Measurements from ENCODE around the gene LGALS8. TPM values are rescaled to one million over a fixed set of nuclear protein-coding genes. Genes with fewer than 3 reads are reported as not detected.
"Not testable (repeated sequence)": the region's sequence is repeated elsewhere in the genome, so short reads cannot be mapped to it uniquely, and the experiment has no call there.

LGALS8 gene
- polyA plus RNA-seq, 2 of the 4 experiments (the other 2 are of a cell fraction), result 32.3 to 61.3 TPM

GRCh38 chr1:236576004-236576403 is 52.2 kb downstream of the LGALS8 start:
- CTCF ChIA-PET, result no interaction called here
- ATAC-seq, result no peak
- 24% methylated on average over 2 of the region's 2 CpGs for WGBS (ENCODE audit: missing lambda C conversion rate)

GRCh38 chr1:236577041-236577440 is 53.3 kb downstream of the LGALS8 start:
- H3K9me3 ChIP-seq; DNase-seq (ENCODE audit: low read depth in 1 of 2, low spot score in 1 of 2); H3K4me3 ChIP-seq; H3K4me1 ChIP-seq; H3K27ac ChIP-seq; H3K4me2 ChIP-seq; FAIRE-seq; POLR2A ChIA-PET; ATAC-seq: not testable (repeated sequence)
- CTCF ChIA-PET, result interaction anchor here (0.5 to 1.3 kb wide), 2 partner anchors 18 to 284 kb away, joined by 3 read pairs; no protein-coding TSS in a partner anchor
- TF ChIP-seq CEBPB (IDR thresholded peaks at IDR 0.05), result peak; percentile 83 to 87; a peak in 3 of 4 replicates
- 78% methylated on average over 7 of the region's 7 CpGs for WGBS (ENCODE audit: missing lambda C conversion rate)

More at GRCh38 chr1:236576004-236576403, 52.2 kb downstream of the LGALS8 start:
- Histone ChIP-seq H3K4me2 (no peak overlapping the region), H3K4me3 (no peak overlapping the region), H3K9me3 (no peaks in the 10 kb centered on the region), H3K27ac (no peak overlapping the region), H3K4me1 (no peaks in the 10 kb centered on the region)
- no peak for DNase-seq (ENCODE audit: low read depth in 1 of 2, low spot score in 1 of 2)
- FAIRE-seq, result no peak
- no peak for TF ChIP-seq CHD2 (IDR thresholded peaks at IDR 0.05; ENCODE audit: low read length, partially characterized antibody)
- TF ChIP-seq ELK1 (IDR thresholded peaks at IDR 0.05; ENCODE audit: low read depth, low read length), result no peak
- TF ChIP-seq HEYL (CRISPR knock-in tag; IDR thresholded peaks at IDR 0.05), result no peak
- TF ChIP-seq MYC (IDR thresholded peaks at IDR 0.05; ENCODE audit: borderline replicate concordance, low read length), result no peak
- POLR2A ChIA-PET, result no interaction called here

GRCh38 chr1:236578661-236579060 is 54.9 kb downstream of the LGALS8 start:
- FAIRE-seq (no peak), ATAC-seq (no peak), DNase-seq (ENCODE audit: low read depth in 1 of 2, low spot score in 1 of 2) (no peak)
- ChIA-PET POLR2A (no interaction called here), CTCF (interaction anchor here (0.8 to 1.6 kb wide), 2 partner anchors 10 to 808 kb away, joined by 3 read pairs; no protein-coding TSS in a partner anchor)
- Histone ChIP-seq H3K4me1 (no peaks in the 10 kb centered on the region), H3K4me3 (no peak overlapping the region), H3K9me3 (no peaks in the 10 kb centered on the region), H3K4me2 (no peak overlapping the region), H3K27ac (no peak overlapping the region)
- 95% methylated on average over 3 of the region's 3 CpGs for WGBS (ENCODE audit: missing lambda C conversion rate)
- TF ChIP-seq SMC3 (IDR thresholded peaks at IDR 0.05), result no peak
- TF ChIP-seq CTCF (IDR thresholded peaks at IDR 0.05), result no peak
- no peak for TF ChIP-seq EP300 (IDR thresholded peaks at IDR 0.05)
- no peak for TF ChIP-seq FOSL2 (IDR thresholded peaks at IDR 0.05)
- TF ChIP-seq FOSL2 (CRISPR knock-in tag; IDR thresholded peaks at IDR 0.05), result no peak
- TF ChIP-seq CBX2 (IDR thresholded peaks at IDR 0.05; ENCODE audit: borderline replicate concordance, low read depth), result no peak
- TF ChIP-seq HOXB5 (CRISPR knock-in tag; IDR thresholded peaks at IDR 0.05), result no peak
- no peak for TF ChIP-seq NFE2L2 (conservative IDR thresholded peaks at IDR 0.05; ENCODE audit: low read length)
- TF ChIP-seq HEYL (CRISPR knock-in tag; IDR thresholded peaks at IDR 0.05), result no peak
- TF ChIP-seq RARB (CRISPR knock-in tag; IDR thresholded peaks at IDR 0.05), result no peak

GRCh38 chr1:236580404-236580803 is 56.6 kb downstream of the LGALS8 start:
- ChIA-PET POLR2A (interaction anchor here (1.0 kb wide), 1 partner anchor 24 kb away, joined by 3 read pairs; the partner anchor contains the start of gene HEATR1), CTCF (interaction anchor here (0.7 kb wide), 1 partner anchor 29 kb away, joined by 3 read pairs; no protein-coding TSS in a partner anchor)
- H3K27ac ChIP-seq; DNase-seq (ENCODE audit: low read depth in 1 of 2, low spot score in 1 of 2); H3K4me1 ChIP-seq; H3K4me3 ChIP-seq; ATAC-seq; H3K4me2 ChIP-seq; H3K9me3 ChIP-seq; FAIRE-seq: not testable (repeated sequence)
- WGBS (ENCODE audit: missing lambda C conversion rate), result 89% methylated on average over 3 of the region's 3 CpGs

Data from A549 (cell line).